Mammary epithelial cell (primary cell): Measurements from ENCODE around the gene RPAP3.

Experiments used
- EZH2 ChIP-seq: IDR thresholded peaks from 2 replicates; pipeline ENCODE4 v1.6.1; 2012; ENCODE audit warnings: low read length, inconsistent platforms, borderline replicate concordance
- TF ChIP-seq, protein P1 (sequence below), 2 donors: IDR thresholded peaks in 1 of 2; conservative IDR thresholded peaks in 1 of 2; 2 replicates each; pipeline ENCODE4 v1.5.1; 2011 to 2012; ENCODE audit warnings: inconsistent platforms in 2 of 2, low read length in 2 of 2, mild to moderate bottlenecking in 2 of 2, control low read depth in 1 of 2, low read depth in 1 of 2; ENCODE audit not compliant: insufficient read depth in 1 of 2; ENCODE audit errors: extremely low read depth in 1 of 2

DNA sequence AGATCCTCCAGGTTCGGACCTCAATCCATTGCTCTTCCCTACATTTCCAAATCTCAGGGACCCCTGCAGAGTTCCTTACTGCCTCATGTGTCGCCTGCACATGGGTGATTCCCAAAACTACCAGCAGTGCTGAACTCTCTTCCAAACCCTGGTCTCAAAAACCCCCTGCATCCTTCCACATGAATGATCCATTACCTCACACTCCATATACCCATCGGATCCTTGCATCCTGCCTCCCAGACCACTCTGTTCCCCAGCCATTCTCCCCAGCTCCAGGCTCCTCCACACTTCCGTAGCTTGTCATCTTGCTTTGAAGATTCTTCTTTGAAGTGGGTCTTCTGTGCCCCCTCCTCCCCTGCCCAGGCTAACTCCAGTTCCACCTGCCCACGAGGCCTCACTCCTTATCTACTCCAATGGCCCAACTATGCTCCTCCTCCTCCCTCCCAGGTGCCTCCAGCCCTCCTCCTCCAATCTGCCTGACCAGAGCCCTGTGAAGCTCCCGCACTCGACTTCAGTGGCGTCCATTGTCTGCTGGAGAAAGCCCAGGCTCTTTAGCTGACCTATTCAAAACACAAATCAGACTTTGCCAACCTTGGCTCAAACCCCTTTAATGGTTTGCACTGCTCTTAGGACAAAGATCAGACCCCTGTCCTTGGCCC lies 39.1 kb upstream of the RPAP3 start:
- TF ChIP-seq, protein P1, sequence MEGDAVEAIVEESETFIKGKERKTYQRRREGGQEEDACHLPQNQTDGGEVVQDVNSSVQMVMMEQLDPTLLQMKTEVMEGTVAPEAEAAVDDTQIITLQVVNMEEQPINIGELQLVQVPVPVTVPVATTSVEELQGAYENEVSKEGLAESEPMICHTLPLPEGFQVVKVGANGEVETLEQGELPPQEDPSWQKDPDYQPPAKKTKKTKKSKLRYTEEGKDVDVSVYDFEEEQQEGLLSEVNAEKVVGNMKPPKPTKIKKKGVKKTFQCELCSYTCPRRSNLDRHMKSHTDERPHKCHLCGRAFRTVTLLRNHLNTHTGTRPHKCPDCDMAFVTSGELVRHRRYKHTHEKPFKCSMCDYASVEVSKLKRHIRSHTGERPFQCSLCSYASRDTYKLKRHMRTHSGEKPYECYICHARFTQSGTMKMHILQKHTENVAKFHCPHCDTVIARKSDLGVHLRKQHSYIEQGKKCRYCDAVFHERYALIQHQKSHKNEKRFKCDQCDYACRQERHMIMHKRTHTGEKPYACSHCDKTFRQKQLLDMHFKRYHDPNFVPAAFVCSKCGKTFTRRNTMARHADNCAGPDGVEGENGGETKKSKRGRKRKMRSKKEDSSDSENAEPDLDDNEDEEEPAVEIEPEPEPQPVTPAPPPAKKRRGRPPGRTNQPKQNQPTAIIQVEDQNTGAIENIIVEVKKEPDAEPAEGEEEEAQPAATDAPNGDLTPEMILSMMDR (conservative IDR thresholded peaks at IDR 0.05 in 1 of 2, IDR thresholded peaks at IDR 0.05 in 1 of 2; ENCODE audit: extremely low read depth in 1 of 2, insufficient read depth in 1 of 2, low read depth in 1 of 2, low read length in 2 of 2) = no peak
- TF ChIP-seq EZH2 = no peak
